Neural cell (in vitro differentiated cells): ENCODE data around the gene CDH1. TPM values are rescaled to one million over a fixed set of nuclear protein-coding genes. Genes with fewer than 3 reads are reported as not detected.

Experiments
- H2AFZ ChIP-seq: fragments of 200-600, 300-800 bp; sonication (generic), shearing (Covaris generic); 2 replicates; pipeline ENCODE4 v1.6.0; 2014; ENCODE audit warnings: low read depth, mild to moderate bottlenecking, antibody characterized with exemption, low read length, moderate library complexity
- H3F3A ChIP-seq: fragments of 200-600 bp; shearing (Covaris generic); 2 replicates; pipeline ENCODE4 v1.6.1; 2016; ENCODE audit warnings: mild to moderate bottlenecking, moderate library complexity, mixed read lengths, antibody characterized with exemption, low read length; ENCODE audit not compliant: insufficient read depth, poor library complexity, severe bottlenecking
- H3K27ac ChIP-seq: fragments of 200-600, 300-800 bp; sonication (generic), shearing (Covaris generic); 2 replicates; pipeline ENCODE4 v1.5.1; 2014; ENCODE audit warnings: mild to moderate bottlenecking, low read length, moderate library complexity
- H3K27me3 ChIP-seq: fragments of 300-800, 200-600 bp; sonication (generic), shearing (Covaris generic); 2 replicates; pipeline ENCODE4 v1.6.0; 2014; ENCODE audit warnings: mild to moderate bottlenecking, low read depth, low read length, moderate library complexity; ENCODE audit not compliant: insufficient read depth
- H3K36me3 ChIP-seq: fragments of 300-800, 200-600 bp; sonication (generic), shearing (Covaris generic); 2 replicates; pipeline ENCODE4 v1.5.1; 2014; ENCODE audit warnings: mild to moderate bottlenecking, antibody characterized with exemption, low read length, moderate library complexity; ENCODE audit not compliant: insufficient read depth
- H3K4me2 ChIP-seq: fragments of 300-800, 200-600 bp; sonication (generic), shearing (Covaris generic); 2 replicates; pipeline ENCODE4 v1.6.0; 2014; ENCODE audit warnings: mild to moderate bottlenecking, low read length
- H3K4me3 ChIP-seq: fragments of 300-800, 200-600 bp; sonication (generic), shearing (Covaris generic); 2 replicates; pipeline ENCODE4 v1.5.1; 2014; ENCODE audit warnings: mild to moderate bottlenecking, low read length, moderate library complexity
- H3K79me2 ChIP-seq: fragments of 200-600 bp; shearing (Covaris generic); replicated peaks from 2 replicates; pipeline ENCODE4 v1.6.0; 2014; ENCODE audit warnings: mild to moderate bottlenecking, low read length, moderate library complexity; ENCODE audit not compliant: insufficient read depth
- H3K9ac ChIP-seq: fragments of 300-800, 200-600 bp; sonication (generic), shearing (Covaris generic); 2 replicates; pipeline ENCODE4 v1.6.1; 2016; ENCODE audit warnings: mild to moderate bottlenecking, low read length, mixed read lengths
- H3K9me2 ChIP-seq: fragments of 200-600 bp; shearing (Covaris generic); 2 replicates; pipeline ENCODE4 v1.6.1; 2016; ENCODE audit warnings: mild to moderate bottlenecking, low read length, mixed read lengths; ENCODE audit not compliant: insufficient read depth
- H3K9me3 ChIP-seq: fragments of 200-600, 300-800 bp; sonication (generic), shearing (Covaris generic); 2 replicates; pipeline ENCODE4 v1.6.1; 2016; ENCODE audit warnings: mild to moderate bottlenecking, mixed run types, low read length, moderate library complexity, mixed read lengths
- H4K20me1 ChIP-seq: fragments of 200-600 bp; shearing (Covaris generic); 2 replicates; pipeline ENCODE4 v1.6.1; 2016; ENCODE audit warnings: mild to moderate bottlenecking, mixed run types; ENCODE audit not compliant: insufficient read depth
- CTCF ChIP-seq: fragments of 450-650 bp; IDR thresholded peaks from 2 replicates; pipeline ENCODE4 v1.5.1; 2014; ENCODE audit warnings: antibody characterized with exemption, mild to moderate bottlenecking, moderate library complexity; ENCODE audit not compliant: poor library complexity, severe bottlenecking
- EP300 ChIP-seq: fragments of 450-650 bp; conservative IDR thresholded peaks from 2 replicates; pipeline ENCODE4 v1.6.1; 2014; ENCODE audit warnings: antibody characterized with exemption, mild to moderate bottlenecking, moderate library complexity; ENCODE audit not compliant: poor library complexity, severe bottlenecking
- EZH2 ChIP-seq: fragments of 200-600, 300-800 bp; shearing (Covaris generic), sonication (generic); IDR thresholded peaks from 2 replicates; pipeline ENCODE4 v1.6.1; 2014; ENCODE audit warnings: antibody characterized with exemption, low read length, borderline replicate concordance, mild to moderate bottlenecking; ENCODE audit not compliant: insufficient read depth, poor library complexity, severe bottlenecking
- MXI1 ChIP-seq: fragments of 450-650 bp; conservative IDR thresholded peaks from 2 replicates; pipeline ENCODE4 v1.6.1; 2014; ENCODE audit warnings: antibody characterized with exemption, mild to moderate bottlenecking; ENCODE audit not compliant: poor library complexity, severe bottlenecking
- POLR2AphosphoS5 ChIP-seq: IDR thresholded peaks from 2 replicates; pipeline ENCODE4 v1.6.1; 2012
- RAD21 ChIP-seq: fragments of 450-650 bp; conservative IDR thresholded peaks from 2 replicates; pipeline ENCODE4 v1.6.1; 2014; ENCODE audit warnings: antibody characterized with exemption, mild to moderate bottlenecking, moderate library complexity
- REST ChIP-seq: IDR thresholded peaks from 2 replicates; pipeline ENCODE4 v1.6.1; 2012; ENCODE audit warnings: borderline replicate concordance
- SMC3 ChIP-seq: fragments of 450-650 bp; conservative IDR thresholded peaks from 2 replicates; pipeline ENCODE4 v1.6.1; 2014; ENCODE audit warnings: antibody characterized with exemption, mild to moderate bottlenecking, moderate library complexity; ENCODE audit not compliant: poor library complexity
- TAF1 ChIP-seq: IDR thresholded peaks from 2 replicates; pipeline ENCODE4 v1.6.1; 2012; ENCODE audit warnings: low read depth
- polyA plus RNA-seq: library from polyadenylated mRNA; depleted of rRNA; stranded (reverse); fragments of >200 nt; gene quantifications from 2 replicates; pipeline ENCODE4 v1.2.3, GENCODE V29; 2014

Gene CDH1
- polyA plus RNA-seq, 1 donor from 2014 or later: 1.2 TPM

- H3K9me2 ChIP-seq: no peaks in the 10 kb centered on the region
- H3F3A ChIP-seq: no peaks in the 10 kb centered on the region
- H2AFZ ChIP-seq: no peak overlapping the region
- H3K27me3 ChIP-seq: no peaks in the 10 kb centered on the region
- no peak overlapping the region for H3K4me2 ChIP-seq
- no peak overlapping the region for H3K27ac ChIP-seq
- H4K20me1 ChIP-seq: no peaks in the 10 kb centered on the region
- TF ChIP-seq POLR2AphosphoS5 (no peak), EP300 (no peak), EZH2 (no peak), MXI1 (no peak), SMC3 (no peak), RAD21 (no peak), TAF1 (no peak), CTCF (no peak), REST (no peak)
- H3K36me3 ChIP-seq: no peaks in the 10 kb centered on the region
- no peak overlapping the region for H3K9ac ChIP-seq
- no peaks in the 10 kb centered on the region for H3K79me2 ChIP-seq
- H3K9me3 ChIP-seq: no peaks in the 10 kb centered on the region
- H3K4me3 ChIP-seq: no peak overlapping the region
Measured at GRCh38 chr16:68776821-68777485, 39.9 kb downstream of the CDH1 start.

GRCh38 chr16:68778551-68779231, 41.6 kb downstream of the CDH1 start:
- Histone ChIP-seq H2AFZ (no peak overlapping the region), H4K20me1 (no peaks in the 10 kb centered on the region), H3F3A (no peaks in the 10 kb centered on the region), H3K27ac (no peak overlapping the region), H3K4me2 (no peak overlapping the region), H3K27me3 (no peaks in the 10 kb centered on the region), H3K9ac (no peak overlapping the region), H3K9me3 (no peaks in the 10 kb centered on the region), H3K79me2 (no peaks in the 10 kb centered on the region), H3K4me3 (no peak overlapping the region), H3K9me2 (no peaks in the 10 kb centered on the region), H3K36me3 (no peaks in the 10 kb centered on the region)
- no peak for TF ChIP-seq RAD21
- no peak for TF ChIP-seq REST
- no peak for TF ChIP-seq TAF1
